K562 (cell line): ENCODE data around the gene PDGFC. TPM values are rescaled to one million over a fixed set of nuclear protein-coding genes. Genes with fewer than 3 reads are reported as not detected.
A peak's percentile ranks its signal among the peaks of the same experiment; 100 is the strongest.
"Not testable (repeated sequence)": the region's sequence is repeated elsewhere in the genome, so short reads cannot be mapped to it uniquely, and the experiment has no call there.

ENCODE experiments used
- ATAC-seq: fragments of 200-7000 bp; cut with Tn5 transposase; 3 replicates; pipeline ENCODE4 v1.9.1; 2020; ENCODE audit warnings: moderate library complexity
- BruUV-seq: library from RNA; stranded (reverse); fragments of 400-500 nt; replicated peaks from 2 replicates; lab custom pipeline; 2021; lab: Mats Ljungman, UMichigan
- CTCF ChIA-PET: fragments of 300-600 bp; formaldehyde crosslinking; extraction: SDS; loops from one replicate; lab custom pipeline; 2021; ENCODE audit warnings: low intra/inter-chr PET ratio; lab: Yijun Ruan, JAX
- POLR2A ChIA-PET: fragments of 300-600, 350-650 bp; sonication (Branson Sonifier 250); formaldehyde crosslinking; extraction: SDS; loops from one replicate; lab custom pipeline; 2021; ENCODE audit warnings: antibody characterized with exemption, inconsistent platforms; lab: Yijun Ruan, JAX
- DNase-seq, 4 experiments: peaks; one replicate each; pipeline versions ENCODE4 v3.0.0 to v3.0.0-alpha.2; 2011 to 2018; ENCODE audit warnings: low spot score in 3 of 4, mixed read lengths in 3 of 4; ENCODE audit errors: extremely low read depth in 1 of 4
- FAIRE-seq: peaks from 2 replicates; lab custom pipeline; 2011; peaks lifted over from hg19 to GRCh38; lab: Jason Lieb, UNC
- H2AFZ ChIP-seq: 2 replicates; pipeline ENCODE4 v1.6.0; 2011; ENCODE audit warnings: low read depth, low read length, control low read depth, inconsistent platforms
- H3K27ac ChIP-seq: fragments of 200-600 bp; 3 replicates; pipeline ENCODE4 v1.8.0; 2011; ENCODE audit warnings: low read depth, mild to moderate bottlenecking, control low read depth, inconsistent platforms, low read length, moderate library complexity, mixed read lengths; ENCODE audit errors: extremely low read depth
- H3K27me3 ChIP-seq, 2 experiments: fragments of 300-600 bp in 1 of 2; 2 replicates in 1 of 2; 3 replicates in 1 of 2; pipeline versions ENCODE4 v1.6.0 to v1.8.0; 2011; ENCODE audit warnings: inconsistent platforms in 2 of 2, low read length in 2 of 2, mild to moderate bottlenecking in 1 of 2, mixed read lengths in 1 of 2, moderate library complexity in 1 of 2; ENCODE audit not compliant: control insufficient read depth in 2 of 2, insufficient read depth in 2 of 2
- H3K36me3 ChIP-seq: fragments of 300-600 bp; 3 replicates; pipeline ENCODE4 v1.8.0; 2011; ENCODE audit warnings: mild to moderate bottlenecking, low read length, inconsistent platforms; ENCODE audit not compliant: control insufficient read depth, insufficient read depth
- H3K4me1 ChIP-seq, 2 experiments: fragments of 200-600 bp in 1 of 2; replicated peaks in 1 of 2; 2 replicates in 1 of 2; 3 replicates in 1 of 2; pipeline versions ENCODE4 v1.5.1 to v1.8.0; 2011; ENCODE audit warnings: inconsistent platforms in 2 of 2, low read length in 2 of 2, mild to moderate bottlenecking in 1 of 2, mixed read lengths in 1 of 2, moderate library complexity in 1 of 2; ENCODE audit not compliant: control insufficient read depth in 2 of 2, insufficient read depth in 2 of 2
- H3K4me2 ChIP-seq: 2 replicates; pipeline ENCODE4 v1.6.1; 2011; ENCODE audit warnings: low read length, control low read depth, inconsistent platforms, mixed read lengths; ENCODE audit not compliant: insufficient read depth
- H3K4me3 ChIP-seq: fragments of 200-600 bp; sonication (generic), shearing (Covaris generic); 2 replicates; pipeline ENCODE4 v1.5.1; 2016; ENCODE audit warnings: control low read depth, inconsistent platforms
- H3K79me2 ChIP-seq: fragments of 200-600 bp; 3 replicates; pipeline ENCODE4 v1.8.0; 2011; ENCODE audit warnings: low read length, inconsistent platforms; ENCODE audit not compliant: control insufficient read depth, insufficient read depth
- H3K9ac ChIP-seq, 2 experiments: 2 replicates each; pipeline versions ENCODE4 v1.6.0 to v1.6.1; 2011; ENCODE audit warnings: low read depth in 2 of 2, low read length in 2 of 2, control low read depth in 1 of 2, inconsistent platforms in 1 of 2, mild to moderate bottlenecking in 1 of 2, mixed read lengths in 1 of 2; ENCODE audit not compliant: insufficient read depth in 1 of 2
- H3K9me1 ChIP-seq: one replicate; pipeline ENCODE4 v1.6.0; 2011; ENCODE audit warnings: inconsistent platforms, mild to moderate bottlenecking, low read length, moderate library complexity; ENCODE audit not compliant: control insufficient read depth, insufficient read depth
- H3K9me3 ChIP-seq: replicated peaks from 2 replicates; pipeline ENCODE4 v1.5.1; 2011; ENCODE audit warnings: low read depth, low read length, inconsistent platforms; ENCODE audit not compliant: control insufficient read depth, insufficient read depth
- H4K20me1 ChIP-seq: replicated peaks from 2 replicates; pipeline ENCODE4 v1.6.1; 2011; ENCODE audit warnings: low read length, inconsistent platforms, mixed read lengths; ENCODE audit not compliant: control insufficient read depth, insufficient read depth
- SNAPC5 ChIP-seq: fragments of 250-450 bp; sonication (Bioruptor Pico); IDR thresholded peaks from 2 replicates; pipeline ENCODE4 v1.8.0; 2021; ENCODE audit warnings: moderate library complexity, mild to moderate bottlenecking, inconsistent platforms
- ZNF165 ChIP-seq: fragments of 250-450 bp; sonication (Bioruptor Pico); IDR thresholded peaks from 2 replicates; pipeline ENCODE4 v1.4.0; 2020; ENCODE audit warnings: borderline replicate concordance
- ZNF197 ChIP-seq: fragments of 200-800 bp; sonication (Bioruptor generic); IDR thresholded peaks from 2 replicates; pipeline ENCODE4 v1.6.1; 2016; ENCODE audit warnings: low read depth, missing genetic modification characterization, missing compliant biosample characterization
- ZNF431 ChIP-seq: sonication (generic); formaldehyde crosslinking; IDR thresholded peaks from 2 replicates; pipeline ENCODE4 v1.8.0; 2022; ENCODE audit warnings: mild to moderate bottlenecking, missing genetic modification reagents
- WGBS: fragments of 100-300 bp; shearing (Covaris generic); methylation state at CpG from one replicate; pipeline ENCODE4 v1.1.6; 2016; ENCODE audit warnings: low coverage, mixed read lengths; ENCODE audit not compliant: insufficient coverage; ENCODE audit errors: missing lambda C conversion rate; 5-methylcytosine and 5-hydroxymethylcytosine counted together
- in situ Hi-C: fragments of 300-500 bp; cut with MboI; formaldehyde crosslinking; loops from 4 replicates; pipeline ENCODE4 v1.15.0; 2018; ENCODE audit warnings: inconsistent platforms, mixed read lengths
- intact Hi-C: fragments of 100-400 bp; cut with micrococcal nuclease; formaldehyde crosslinking; loops from 2 replicates; pipeline ENCODE4 v1.14.2; 2022
- polyA plus RNA-seq, 8 experiments: library from polyadenylated mRNA; depleted of rRNA in 4 of 8; stranded (reverse) in 5 of 8; unstranded in 3 of 8; fragments of >200 nt; fragmentation: Nextera tagmentation in 2 of 8; fragmentation: Illumina TruSeq in 1 of 8; extraction: Ambion mirVana in 2 of 8; extraction: Trizol in 1 of 8; gene quantifications; 2 replicates each; pipeline versions ENCODE4 v1.2.1 to v1.2.3, GENCODE V29; 2011 to 2014; ENCODE audit warnings: inconsistent platforms in 1 of 8, missing spikeins in 1 of 8
- total RNA-seq, 7 experiments: library from RNA; depleted of rRNA in 6 of 7; stranded (reverse); fragments of >200 nt in 6 of 7; fragmentation: Illumina TruSeq in 2 of 7; extraction: Trizol in 2 of 7; gene quantifications; 2 replicates each; pipeline versions ENCODE4 v1.2.1 to v1.2.3, GENCODE V29; 2011 to 2021; ENCODE audit warnings: low replicate concordance in 1 of 7
- TF ChIP-seq, protein P1 (sequence below): sonication (generic); formaldehyde crosslinking; IDR thresholded peaks from 2 replicates; pipeline ENCODE4 v1.8.0; 2023; ENCODE audit warnings: mild to moderate bottlenecking, missing genetic modification reagents

The PDGFC gene
- total and polyA plus RNA-seq, 9 of the 15 experiments (the other 6 are each of a cell fraction or from before 2014, with no cell fraction given), result not detected

GRCh38 chr4:156933633-156934258 is 37.9 kb downstream of the PDGFC start:
- in situ Hi-C loops, result no loop called here
- ATAC-seq, result no peak
- WGBS, result 3% methylated on average over 5 of the region's 5 CpGs

GRCh38 chr4:156932360-156932759 is 39.2 kb downstream of the PDGFC start:
- H3K4me1 ChIP-seq, H4K20me1 ChIP-seq, CTCF ChIA-PET, H3K27me3 ChIP-seq, H3K9ac ChIP-seq, ATAC-seq, H3K9me3 ChIP-seq, BruUV-seq, H3K36me3 ChIP-seq, H3K4me3 ChIP-seq, H2AFZ ChIP-seq, DNase-seq, H3K4me2 ChIP-seq, in situ Hi-C loops, POLR2A ChIA-PET, intact Hi-C loops, H3K9me1 ChIP-seq, FAIRE-seq, H3K27ac ChIP-seq, H3K79me2 ChIP-seq: not testable (repeated sequence)
- no CpG with 5 or more reads among the region's 2 CpGs for WGBS

More at GRCh38 chr4:156933633-156934258, 37.9 kb downstream of the PDGFC start:
- no peak overlapping the region for H3K27ac ChIP-seq
- DNase-seq, result no peak
- CTCF ChIA-PET, result no interaction called here
- no peak for FAIRE-seq
- H3K4me1 ChIP-seq, result no peaks in the 10 kb centered on the region
- no peak for TF ChIP-seq ZNF197
- TF ChIP-seq, protein P1, sequence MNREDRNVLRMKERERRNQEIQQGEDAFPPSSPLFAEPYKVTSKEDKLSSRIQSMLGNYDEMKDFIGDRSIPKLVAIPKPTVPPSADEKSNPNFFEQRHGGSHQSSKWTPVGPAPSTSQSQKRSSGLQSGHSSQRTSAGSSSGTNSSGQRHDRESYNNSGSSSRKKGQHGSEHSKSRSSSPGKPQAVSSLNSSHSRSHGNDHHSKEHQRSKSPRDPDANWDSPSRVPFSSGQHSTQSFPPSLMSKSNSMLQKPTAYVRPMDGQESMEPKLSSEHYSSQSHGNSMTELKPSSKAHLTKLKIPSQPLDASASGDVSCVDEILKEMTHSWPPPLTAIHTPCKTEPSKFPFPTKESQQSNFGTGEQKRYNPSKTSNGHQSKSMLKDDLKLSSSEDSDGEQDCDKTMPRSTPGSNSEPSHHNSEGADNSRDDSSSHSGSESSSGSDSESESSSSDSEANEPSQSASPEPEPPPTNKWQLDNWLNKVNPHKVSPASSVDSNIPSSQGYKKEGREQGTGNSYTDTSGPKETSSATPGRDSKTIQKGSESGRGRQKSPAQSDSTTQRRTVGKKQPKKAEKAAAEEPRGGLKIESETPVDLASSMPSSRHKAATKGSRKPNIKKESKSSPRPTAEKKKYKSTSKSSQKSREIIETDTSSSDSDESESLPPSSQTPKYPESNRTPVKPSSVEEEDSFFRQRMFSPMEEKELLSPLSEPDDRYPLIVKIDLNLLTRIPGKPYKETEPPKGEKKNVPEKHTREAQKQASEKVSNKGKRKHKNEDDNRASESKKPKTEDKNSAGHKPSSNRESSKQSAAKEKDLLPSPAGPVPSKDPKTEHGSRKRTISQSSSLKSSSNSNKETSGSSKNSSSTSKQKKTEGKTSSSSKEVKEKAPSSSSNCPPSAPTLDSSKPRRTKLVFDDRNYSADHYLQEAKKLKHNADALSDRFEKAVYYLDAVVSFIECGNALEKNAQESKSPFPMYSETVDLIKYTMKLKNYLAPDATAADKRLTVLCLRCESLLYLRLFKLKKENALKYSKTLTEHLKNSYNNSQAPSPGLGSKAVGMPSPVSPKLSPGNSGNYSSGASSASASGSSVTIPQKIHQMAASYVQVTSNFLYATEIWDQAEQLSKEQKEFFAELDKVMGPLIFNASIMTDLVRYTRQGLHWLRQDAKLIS (CRISPR knock-in tag), result no peak
- no peak for TF ChIP-seq SNAPC5 (CRISPR knock-in tag)
- no peak for TF ChIP-seq ZNF165 (CRISPR knock-in tag)
- peak; percentile 70 for TF ChIP-seq ZNF431 (CRISPR knock-in tag)
- intact Hi-C loops, result no loop called here
- H3K4me2 ChIP-seq, result no peak overlapping the region
- no peaks in the 10 kb centered on the region for H3K9me3 ChIP-seq
- H3K36me3 ChIP-seq, result no peaks in the 10 kb centered on the region
- no peak overlapping the region for H2AFZ ChIP-seq
- H3K9me1 ChIP-seq, result no peaks in the 10 kb centered on the region
- POLR2A ChIA-PET, result no interaction called here
- BruUV-seq, result no TSS peak
- no peaks in the 10 kb centered on the region for H4K20me1 ChIP-seq
- no peaks in the 10 kb centered on the region for H3K79me2 ChIP-seq
- H3K9ac ChIP-seq, result no peak overlapping the region
- no peaks in the 10 kb centered on the region for H3K27me3 ChIP-seq
- H3K4me3 ChIP-seq, result no peak overlapping the region
